HEK293T (cell line): Measurements from ENCODE around the gene RNF181.
"Not testable (repeated sequence)": the region's sequence is repeated elsewhere in the genome, so short reads cannot be mapped to it uniquely, and the experiment has no call there.

Source experiments
- CTCF ChIA-PET: fragments of 350-600 bp; formaldehyde crosslinking; extraction: SDS; loops from one replicate; lab custom pipeline; 2021; ENCODE audit warnings: antibody characterized with exemption, inconsistent platforms; lab: Yijun Ruan, JAX
- POLR2A ChIA-PET: fragments of 350-600 bp; formaldehyde crosslinking; extraction: SDS; loops from one replicate; lab custom pipeline; 2020; ENCODE audit warnings: antibody characterized with exemption, inconsistent platforms; lab: Yijun Ruan, JAX
- DNase-seq: peaks from one replicate; pipeline ENCODE4 v3.0.0; 2012; ENCODE audit warnings: mixed read lengths; ENCODE audit errors: extremely low spot score
- ARNT ChIP-seq: fragments of 450-650 bp; IDR thresholded peaks from 2 replicates; pipeline ENCODE4 v1.6.1; 2017; ENCODE audit warnings: mild to moderate bottlenecking
- BHLHE40 ChIP-seq: fragments of 450-650 bp; IDR thresholded peaks from 2 replicates; pipeline ENCODE4 v1.6.1; 2016; ENCODE audit warnings: mild to moderate bottlenecking, moderate library complexity, borderline replicate concordance
- CTBP1 ChIP-seq: fragments of 450-650 bp; IDR thresholded peaks from 2 replicates; pipeline ENCODE4 v1.6.1; 2016; ENCODE audit warnings: borderline replicate concordance
- ELF4 ChIP-seq: fragments of 450-650 bp; IDR thresholded peaks from 2 replicates; pipeline ENCODE4 v1.6.1; 2017; ENCODE audit warnings: antibody characterized with exemption
- FOXA1 ChIP-seq: fragments of 450-650 bp; IDR thresholded peaks from 2 replicates; pipeline ENCODE4 v1.6.1; 2016; ENCODE audit warnings: mild to moderate bottlenecking
- FOXK2 ChIP-seq: fragments of 450-650 bp; IDR thresholded peaks from 2 replicates; pipeline ENCODE4 v1.6.1; 2016; ENCODE audit warnings: mild to moderate bottlenecking
- FOXM1 ChIP-seq: fragments of 450-650 bp; IDR thresholded peaks from 2 replicates; pipeline ENCODE4 v1.6.1; 2017; ENCODE audit warnings: mild to moderate bottlenecking, borderline replicate concordance
- HDGF ChIP-seq: fragments of 450-650 bp; IDR thresholded peaks from 2 replicates; pipeline ENCODE4 v1.6.1; 2017; ENCODE audit warnings: antibody characterized with exemption, borderline replicate concordance
- L3MBTL2 ChIP-seq: fragments of 450-650 bp; conservative IDR thresholded peaks from 2 replicates; pipeline ENCODE4 v1.6.1; 2016; ENCODE audit warnings: mild to moderate bottlenecking
- LEF1 ChIP-seq: fragments of 450-650 bp; IDR thresholded peaks from 2 replicates; pipeline ENCODE4 v1.6.1; 2017; ENCODE audit warnings: mild to moderate bottlenecking, borderline replicate concordance
- NFRKB ChIP-seq: fragments of 450-650 bp; IDR thresholded peaks from 2 replicates; pipeline ENCODE4 v1.6.1; 2016; ENCODE audit warnings: mild to moderate bottlenecking, moderate library complexity
- SP1 ChIP-seq: fragments of 450-650 bp; IDR thresholded peaks from 2 replicates; pipeline ENCODE4 v1.6.1; 2017
- SUZ12 ChIP-seq: fragments of 450-650 bp; IDR thresholded peaks from 2 replicates; pipeline ENCODE4 v1.6.1; 2016; ENCODE audit warnings: mild to moderate bottlenecking
- TARDBP ChIP-seq: fragments of 450-650 bp; IDR thresholded peaks from 2 replicates; pipeline ENCODE4 v1.6.1; 2016
- ZNF384 ChIP-seq: fragments of 450-650 bp; IDR thresholded peaks from 2 replicates; pipeline ENCODE4 v1.6.1; 2016
- TF ChIP-seq, protein P1 (sequence below): fragments of 450-650 bp; IDR thresholded peaks from 2 replicates; pipeline ENCODE4 v1.6.1; 2016

The RNF181 gene

DNA sequence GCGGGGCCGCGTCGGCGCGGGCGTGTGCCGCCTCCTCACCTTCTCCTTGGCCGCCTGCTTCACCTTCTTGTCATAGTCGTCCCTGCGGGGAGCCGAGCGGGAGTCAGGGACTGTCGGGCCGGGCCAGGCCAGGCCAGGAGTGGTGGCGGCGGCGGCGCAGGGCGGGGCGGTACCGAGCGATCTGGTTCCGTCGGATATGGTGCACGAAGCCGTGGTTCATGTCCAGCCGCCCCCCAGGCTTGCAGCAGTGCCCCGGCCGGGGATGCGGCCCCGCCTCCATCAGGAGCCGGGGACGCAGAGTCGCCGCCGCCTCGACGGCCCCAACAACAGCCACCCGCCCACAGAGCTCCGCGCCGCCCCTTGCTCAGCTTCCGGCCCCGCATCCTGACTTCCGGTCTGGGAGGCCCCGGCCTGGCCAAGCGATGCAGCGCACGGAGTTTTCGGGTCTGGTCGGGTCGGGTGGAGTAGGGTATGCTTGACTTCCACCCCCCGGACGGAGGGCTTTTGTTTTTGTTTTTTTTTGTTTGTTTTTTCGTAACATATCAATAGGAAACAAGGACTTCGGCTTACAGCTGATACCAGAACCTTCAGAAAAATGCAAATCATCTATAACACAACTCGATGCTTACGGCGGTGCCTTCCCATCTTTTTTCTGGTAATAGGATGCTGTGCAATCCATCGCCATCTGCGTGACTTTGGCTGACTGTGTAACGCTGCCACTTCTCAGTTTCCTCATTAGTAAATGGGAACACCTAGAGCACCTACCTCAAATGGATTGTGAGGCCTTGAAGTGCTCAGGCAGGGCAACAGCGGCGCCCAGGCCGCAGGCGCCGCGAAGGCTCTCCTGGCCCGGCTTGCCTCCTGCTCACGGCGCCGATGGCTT lies 16.4 kb downstream of the RNF181 start, which contains the start of gene C2orf68:
TSS of gene C2orf68 (minus strand) at position 362 of the 883 bp plus-strand sequence. CDS start at position 280, 82 bp downstream.
- DNase-seq = peak; percentile 91
- ChIA-PET POLR2A (interaction anchor here (0.6 to 1.5 kb wide), 24 partner anchors 9 to 335 kb away, joined by 3 to 30 read pairs (median 4); partner anchors contain the start of genes GGCX, MAT2A, RNF181 and SH2D6), CTCF (interaction anchor here (1.0 kb wide), 1 partner anchor 16 kb away, joined by 3 read pairs; the partner anchor contains the start of gene RNF181)
- TF ChIP-seq ELF4 (peak; percentile 82), L3MBTL2 (peak; percentile 77), SP1 (no peak), TARDBP (no peak)

DNA sequence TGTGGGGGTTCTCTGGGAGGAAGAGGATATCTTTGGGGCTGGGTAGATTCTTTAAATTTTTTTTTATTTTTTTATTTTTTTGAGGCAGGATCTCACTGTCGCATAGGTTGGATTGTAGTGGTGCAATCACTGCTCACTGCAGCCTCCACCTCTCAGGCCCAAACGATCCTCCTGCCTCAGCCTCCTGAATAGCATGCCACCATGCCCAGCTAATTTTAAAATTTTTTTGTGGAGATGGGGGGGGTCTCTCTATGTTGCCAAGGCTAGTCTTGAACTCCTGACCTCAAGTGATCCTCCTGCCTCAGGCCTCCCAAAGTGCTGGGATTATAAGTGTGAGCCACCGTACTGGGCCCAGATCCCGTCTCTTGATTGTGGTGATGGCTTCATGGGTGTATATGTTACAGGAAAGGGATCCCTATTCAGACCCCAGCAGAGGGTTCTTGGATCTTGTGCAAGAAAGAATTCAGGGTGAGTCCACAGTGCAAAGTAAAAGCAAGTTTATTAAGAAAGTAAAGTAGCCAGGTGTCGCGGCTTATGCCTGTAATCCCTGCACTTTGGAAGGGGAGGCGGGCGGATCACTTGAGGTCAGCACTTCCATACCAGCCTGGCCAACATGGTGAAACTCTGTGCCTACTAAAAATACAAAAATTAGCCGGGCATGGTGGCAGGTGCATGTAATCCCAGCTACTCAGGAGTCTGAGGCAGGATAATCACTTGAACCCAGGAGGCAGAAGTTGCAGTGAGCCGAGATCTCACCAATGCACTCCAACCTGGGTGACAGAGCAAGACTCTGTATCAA lies 18.4 kb downstream of the RNF181 start:
- TF ChIP-seq FOXA1 (no peak), LEF1 (no peak), SUZ12 (no peak), FOXM1 (no peak), CTBP1 (no peak), TARDBP (no peak), ZNF384 (no peak), BHLHE40 (no peak), SP1 (no peak), ARNT (no peak), NFRKB (no peak), HDGF (no peak), L3MBTL2 (no peak)
- TF ChIP-seq, protein P1, sequence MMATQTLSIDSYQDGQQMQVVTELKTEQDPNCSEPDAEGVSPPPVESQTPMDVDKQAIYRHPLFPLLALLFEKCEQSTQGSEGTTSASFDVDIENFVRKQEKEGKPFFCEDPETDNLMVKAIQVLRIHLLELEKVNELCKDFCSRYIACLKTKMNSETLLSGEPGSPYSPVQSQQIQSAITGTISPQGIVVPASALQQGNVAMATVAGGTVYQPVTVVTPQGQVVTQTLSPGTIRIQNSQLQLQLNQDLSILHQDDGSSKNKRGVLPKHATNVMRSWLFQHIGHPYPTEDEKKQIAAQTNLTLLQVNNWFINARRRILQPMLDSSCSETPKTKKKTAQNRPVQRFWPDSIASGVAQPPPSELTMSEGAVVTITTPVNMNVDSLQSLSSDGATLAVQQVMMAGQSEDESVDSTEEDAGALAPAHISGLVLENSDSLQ = no peak
- DNase-seq = no peak
- POLR2A ChIA-PET = interaction anchor here (0.6 to 3.7 kb wide), 3 partner anchors 19 to 55 kb away, joined by 3 to 15 read pairs (median 3); partner anchors contain the start of gene RNF181
- CTCF ChIA-PET = interaction anchor here (0.6 kb wide), 1 partner anchor 37 kb away, joined by 4 read pairs; the partner anchor contains the start of gene VAMP8

DNA sequence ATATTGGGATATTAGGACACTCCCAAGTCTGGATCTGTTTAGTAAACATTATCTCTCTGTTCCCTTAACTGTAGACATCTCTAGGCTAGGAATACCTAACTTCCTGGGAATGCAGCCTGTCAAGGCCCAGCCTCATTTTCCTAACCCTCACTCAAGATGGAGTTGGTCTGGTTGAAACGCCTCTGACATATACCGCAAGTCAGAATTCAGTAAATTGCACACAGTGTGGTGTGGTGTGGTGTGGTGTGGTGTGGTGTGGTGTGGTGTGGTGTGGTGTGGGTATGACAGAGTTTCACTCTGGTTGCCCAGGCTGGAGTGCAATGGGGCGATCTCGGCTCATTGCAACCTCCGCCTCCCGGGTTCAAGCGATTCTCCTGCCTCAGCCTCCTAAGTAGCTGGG lies 19.2 kb downstream of the RNF181 start:
- CTCF ChIA-PET, DNase-seq: not testable (repeated sequence)
- POLR2A ChIA-PET = interaction anchor here (0.6 to 3.7 kb wide), 4 partner anchors 13 to 54 kb away, joined by 3 to 15 read pairs (median 5); partner anchors contain the start of genes GGCX and RNF181

DNA sequence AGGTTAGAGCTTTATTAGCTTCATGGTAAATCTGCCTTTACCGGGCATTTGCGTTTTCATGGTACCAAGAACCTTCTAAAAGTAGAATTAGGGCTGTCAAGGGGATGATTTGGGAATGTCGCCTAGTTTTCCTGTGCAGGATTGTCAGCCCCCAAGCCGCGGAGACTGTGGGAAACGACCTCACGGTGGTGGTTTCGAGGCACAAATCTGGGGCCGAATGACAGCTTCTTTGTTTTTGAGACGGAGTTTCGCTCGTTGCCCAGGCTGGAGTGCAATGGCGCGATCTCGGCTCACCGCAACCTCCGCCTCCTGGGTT lies 19.8 kb downstream of the RNF181 start:
- no peak for TF ChIP-seq TARDBP
- no peak for TF ChIP-seq HDGF
- no peak for TF ChIP-seq ARNT
- no peak for TF ChIP-seq FOXA1
- TF ChIP-seq FOXK2 = no peak
- TF ChIP-seq, protein P1 = no peak
- no peak for TF ChIP-seq L3MBTL2
- no peak for TF ChIP-seq NFRKB
- TF ChIP-seq ZNF384 = no peak
- TF ChIP-seq FOXM1 = no peak
- no peak for TF ChIP-seq CTBP1
- TF ChIP-seq SUZ12 = no peak
- TF ChIP-seq SP1 = no peak
- no peak for DNase-seq
- ChIA-PET CTCF (no interaction called here), POLR2A (interaction anchor here (0.7 to 3.7 kb wide), 8 partner anchors 13 to 197 kb away, joined by 3 to 15 read pairs (median 4); partner anchors contain the start of genes GGCX, MAT2A, RNF181 and SH2D6)

DNA sequence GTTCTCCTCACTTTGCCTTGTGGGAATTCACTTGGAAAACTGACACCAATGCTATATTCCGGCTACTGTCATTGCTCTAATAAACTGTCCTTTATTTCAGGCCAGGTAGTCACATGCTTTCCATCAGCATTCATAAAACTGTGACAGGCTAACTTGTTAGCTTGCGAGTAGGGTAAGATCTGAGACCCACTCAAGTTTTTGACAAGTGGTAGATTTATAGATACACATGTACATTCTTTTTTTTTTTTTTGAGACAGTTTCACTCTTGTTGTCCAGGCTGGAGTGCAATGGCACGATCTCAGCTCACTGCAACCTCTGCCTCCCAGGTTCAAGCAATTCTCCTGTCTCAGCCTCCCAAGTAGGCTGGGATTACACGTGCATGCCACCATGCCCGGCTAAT lies 22.2 kb downstream of the RNF181 start:
- TF ChIP-seq, protein P1 = peak; percentile 53
- peak; percentile 56; the same call in 1 of the 2 replicates for TF ChIP-seq ZNF384
- POLR2A ChIA-PET = interaction anchor here (1.0 kb wide), 1 partner anchor 79 kb away, joined by 3 read pairs; the partner anchor contains the start of gene MAT2A
- CTCF ChIA-PET = not testable (repeated sequence)

DNA sequence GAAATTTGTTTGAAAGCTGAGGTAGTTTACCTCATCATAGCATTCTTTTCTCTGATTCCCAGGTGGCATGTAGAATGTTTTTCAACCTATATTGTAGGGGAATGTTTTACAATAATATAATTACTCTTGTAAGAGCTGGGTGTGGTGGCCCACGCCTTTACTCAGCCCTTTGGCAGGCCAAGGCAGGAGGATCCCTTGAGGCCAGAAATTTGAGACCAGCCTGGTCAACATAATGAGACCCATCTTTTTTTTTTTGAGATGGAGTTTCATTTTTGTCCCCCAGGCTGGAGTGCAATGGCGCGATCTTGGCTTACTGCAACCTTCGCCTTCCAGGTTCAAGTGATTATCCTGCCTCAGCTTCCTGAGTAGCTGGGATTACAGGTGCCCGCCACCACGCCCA lies 24.1 kb downstream of the RNF181 start:
- TF ChIP-seq ELF4 (no peak), SUZ12 (no peak), TARDBP (no peak), HDGF (no peak), BHLHE40 (no peak), CTBP1 (no peak), SP1 (no peak), ZNF384 (no peak), FOXM1 (no peak), LEF1 (no peak), NFRKB (no peak), FOXK2 (no peak), FOXA1 (no peak), L3MBTL2 (no peak), ARNT (no peak)
- TF ChIP-seq, protein P1 = no peak
- ChIA-PET POLR2A (interaction anchor here (1.3 kb wide), 1 partner anchor 17 kb away, joined by 3 read pairs; no protein-coding TSS in a partner anchor), CTCF (interaction anchor here (0.6 to 0.7 kb wide), 2 partner anchors 29 to 149 kb away, joined by 3 read pairs; no protein-coding TSS in a partner anchor)
- DNase-seq = no peak

More for the DNA sequence above, 22.2 kb downstream of the RNF181 start:
- not testable (repeated sequence) for DNase-seq
